ENCODE results near the gene RAD21L1. TPM values are rescaled to one million over a fixed set of nuclear protein-coding genes. Genes with fewer than 3 reads are reported as not detected.

RAD21L1 gene
- total RNA-seq, 1 experiment from 2014 or later = not detected

DNA sequence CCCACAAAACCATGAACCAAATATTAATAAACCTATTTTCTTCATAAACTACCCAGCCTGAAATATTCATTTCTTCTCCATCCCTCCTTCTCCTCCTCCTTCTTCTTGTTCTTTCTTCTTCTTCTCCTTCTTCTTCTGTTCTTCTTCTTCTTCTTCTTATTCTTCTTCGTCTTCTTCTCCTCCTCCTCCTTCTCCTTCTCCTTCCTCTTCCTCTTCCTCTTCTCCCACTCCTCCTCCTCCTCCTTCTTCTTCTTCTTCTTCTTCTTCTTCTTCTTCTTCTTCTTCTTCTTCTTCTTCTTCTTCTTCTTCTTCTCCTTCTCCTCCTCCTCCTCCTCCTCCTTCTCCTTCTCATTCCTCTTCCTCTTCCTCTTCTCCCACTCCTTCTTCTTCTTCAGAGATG is 36.0 kb upstream of the RAD21L1 start:
- Histone ChIP-seq H3K27me3 (ENCODE audit: control insufficient read depth, insufficient read depth, low read length) (peaks cover 11% of the 10 kb centered on the region), H3K36me3 (replicated peaks; ENCODE audit: control insufficient read depth, insufficient read depth, low read length) (no peaks in the 10 kb centered on the region), H3K4me3 (ENCODE audit: insufficient read depth, low read depth, low read length) (no peak overlapping the region)
- no peak for DNase-seq

DNA sequence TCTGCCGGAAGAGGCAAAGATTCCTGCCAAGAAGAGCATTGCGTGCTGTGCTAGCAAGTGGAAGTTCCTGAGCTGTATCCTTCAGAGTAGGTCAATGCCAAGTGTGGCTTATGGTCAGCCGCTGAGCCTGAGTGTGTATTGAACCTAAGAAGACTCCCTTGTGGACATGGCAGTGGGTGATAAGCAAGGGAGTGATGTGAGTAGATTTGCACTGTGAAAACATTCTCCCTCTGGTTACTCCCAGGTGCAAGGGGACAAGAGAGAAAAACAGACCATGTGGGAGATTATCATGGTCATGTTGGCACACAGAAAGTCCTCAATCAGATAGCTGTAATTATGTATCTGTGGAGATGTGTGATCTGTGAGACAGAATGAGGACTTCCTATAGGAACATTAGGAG is 35.0 kb upstream of the RAD21L1 start:
- H3K27me3 ChIP-seq (ENCODE audit: control insufficient read depth, insufficient read depth, low read length) = peaks cover 8% of the 10 kb centered on the region
- no peak for DNase-seq
- no peaks in the 10 kb centered on the region for H3K36me3 ChIP-seq (replicated peaks; ENCODE audit: control insufficient read depth, insufficient read depth, low read length)
- H3K4me3 ChIP-seq (ENCODE audit: insufficient read depth, low read depth, low read length) = no peak overlapping the region

DNA sequence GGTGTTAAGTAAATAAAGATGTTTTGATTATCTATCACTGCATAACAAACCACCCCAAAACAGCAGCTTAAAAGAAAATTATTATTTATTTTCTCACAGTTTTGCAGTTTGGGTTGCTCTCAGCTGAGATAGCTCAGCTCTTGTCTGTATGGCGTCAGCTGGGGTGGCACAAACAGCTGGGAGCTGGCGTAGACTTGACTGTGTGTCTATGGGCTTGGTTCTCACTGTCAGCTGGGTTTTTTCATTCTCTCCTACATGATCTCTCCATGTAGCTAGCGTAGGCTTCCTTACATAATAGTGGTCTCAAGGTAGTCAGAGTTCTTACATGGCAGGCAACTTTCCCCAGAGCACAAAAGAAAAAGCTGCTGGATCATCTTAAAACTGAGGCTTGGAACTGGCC is 34.5 kb upstream of the RAD21L1 start:
- Histone ChIP-seq H3K27me3 (ENCODE audit: control insufficient read depth, insufficient read depth, low read length) (peaks cover 6% of the 10 kb centered on the region), H3K36me3 (replicated peaks; ENCODE audit: control insufficient read depth, insufficient read depth, low read length) (no peaks in the 10 kb centered on the region), H3K4me3 (ENCODE audit: insufficient read depth, low read depth, low read length) (no peak overlapping the region)
- no peak for DNase-seq

DNA sequence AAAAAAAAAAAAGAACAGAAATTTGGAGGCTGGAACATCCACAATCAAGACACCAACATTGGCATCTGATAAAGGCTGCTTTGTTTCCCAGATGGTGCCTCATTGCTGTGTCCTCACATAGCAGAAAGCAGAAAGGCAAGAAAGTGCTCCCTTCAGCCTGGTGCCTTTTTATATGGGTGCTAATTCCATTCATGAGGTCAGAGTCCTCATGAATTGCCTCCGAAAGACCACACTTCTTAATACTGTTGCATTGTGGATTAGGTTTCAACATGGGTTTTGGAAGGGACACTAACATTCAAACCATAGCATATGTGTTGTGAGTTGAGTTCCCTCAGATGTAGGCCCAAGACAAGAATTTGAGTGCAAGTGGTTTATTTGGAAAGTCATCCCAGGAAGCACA is 30.6 kb upstream of the RAD21L1 start:
- Histone ChIP-seq H3K27me3 (ENCODE audit: control insufficient read depth, insufficient read depth, low read length) (0 out of 2 replicates have a peak, but pooled peaks cover under 1% of the 10 kb centered on the region), H3K36me3 (replicated peaks; ENCODE audit: control insufficient read depth, insufficient read depth, low read length) (no peaks in the 10 kb centered on the region), H3K4me3 (ENCODE audit: insufficient read depth, low read depth, low read length) (no peak overlapping the region)
- DNase-seq = no peak

DNA sequence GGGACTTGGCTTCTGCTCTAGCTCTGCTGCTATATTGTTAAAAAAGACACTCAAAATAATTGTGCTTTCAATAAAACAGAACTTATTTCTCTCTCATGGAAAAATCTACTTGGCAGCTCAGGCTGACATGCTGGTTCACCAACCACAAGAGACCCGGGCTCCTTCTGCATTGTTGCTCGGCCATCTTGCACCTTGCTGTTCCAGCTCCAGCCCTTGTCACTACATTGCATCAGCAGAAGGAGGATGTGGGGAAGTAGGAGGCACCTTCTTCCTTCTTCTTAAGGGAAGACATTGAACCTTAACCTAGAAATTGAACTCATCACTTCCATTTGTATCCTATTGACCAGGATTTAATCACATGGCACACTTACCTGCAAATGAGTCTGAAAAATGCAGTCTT is 29.2 kb upstream of the RAD21L1 start:
- H3K4me3 ChIP-seq (ENCODE audit: insufficient read depth, low read depth, low read length) = no peak overlapping the region
- H3K36me3 ChIP-seq (replicated peaks; ENCODE audit: control insufficient read depth, insufficient read depth, low read length) = no peaks in the 10 kb centered on the region
- no peak for DNase-seq
- H3K27me3 ChIP-seq (ENCODE audit: control insufficient read depth, insufficient read depth, low read length) = no peaks in the 10 kb centered on the region; the same call in 1 of the 2 replicates

DNA sequence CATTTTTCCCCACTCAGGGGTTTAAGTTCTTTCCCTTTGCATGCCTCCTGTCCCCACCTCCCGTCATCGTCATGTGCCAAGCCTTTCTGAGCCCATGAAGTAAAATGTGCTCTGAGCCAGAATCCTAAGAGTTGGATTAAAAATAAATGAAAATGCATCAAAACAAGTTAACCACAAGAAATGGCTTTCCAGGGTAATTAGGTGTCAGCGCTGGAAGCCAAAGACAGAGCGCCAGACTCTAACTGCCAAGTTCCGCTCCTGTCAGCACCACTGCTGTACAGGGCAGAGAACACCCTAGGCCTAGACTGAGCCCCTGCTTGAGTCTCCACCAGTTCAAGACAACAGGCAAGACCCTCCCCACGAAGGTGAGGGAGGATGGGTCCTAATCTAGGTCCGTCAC is 28.0 kb upstream of the RAD21L1 start:
- no peak overlapping the region for H3K4me3 ChIP-seq (ENCODE audit: insufficient read depth, low read depth, low read length)
- H3K36me3 ChIP-seq (replicated peaks; ENCODE audit: control insufficient read depth, insufficient read depth, low read length) = no peaks in the 10 kb centered on the region
- H3K27me3 ChIP-seq (ENCODE audit: control insufficient read depth, insufficient read depth, low read length) = no peaks in the 10 kb centered on the region; the same call in 1 of the 2 replicates
- no peak for DNase-seq

DNA sequence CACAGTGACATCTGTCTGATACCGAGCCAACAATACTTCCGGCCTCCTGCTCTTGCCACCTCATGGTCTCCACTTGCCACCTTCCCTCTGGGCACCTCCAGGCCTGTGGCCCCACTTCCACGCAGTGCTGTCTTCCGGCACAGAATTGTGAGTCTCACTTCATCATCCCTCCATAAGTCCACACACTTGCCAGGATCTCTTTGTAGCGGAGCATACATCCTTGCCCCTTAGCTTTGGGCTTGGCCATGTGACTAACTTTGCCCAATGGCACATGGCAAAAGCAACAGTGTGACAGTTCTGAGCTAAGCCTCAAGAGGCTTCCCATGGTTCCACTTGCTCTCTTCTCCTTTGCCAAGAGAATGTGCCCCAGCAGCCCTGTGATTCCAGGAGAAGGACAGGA is 27.1 kb upstream of the RAD21L1 start:
- H3K27me3 ChIP-seq (ENCODE audit: control insufficient read depth, insufficient read depth, low read length) = no peaks in the 10 kb centered on the region; the same call in 1 of the 2 replicates
- DNase-seq = no peak
- H3K4me3 ChIP-seq (ENCODE audit: insufficient read depth, low read depth, low read length) = no peak overlapping the region
- H3K36me3 ChIP-seq (replicated peaks; ENCODE audit: control insufficient read depth, insufficient read depth, low read length) = no peaks in the 10 kb centered on the region

DNA sequence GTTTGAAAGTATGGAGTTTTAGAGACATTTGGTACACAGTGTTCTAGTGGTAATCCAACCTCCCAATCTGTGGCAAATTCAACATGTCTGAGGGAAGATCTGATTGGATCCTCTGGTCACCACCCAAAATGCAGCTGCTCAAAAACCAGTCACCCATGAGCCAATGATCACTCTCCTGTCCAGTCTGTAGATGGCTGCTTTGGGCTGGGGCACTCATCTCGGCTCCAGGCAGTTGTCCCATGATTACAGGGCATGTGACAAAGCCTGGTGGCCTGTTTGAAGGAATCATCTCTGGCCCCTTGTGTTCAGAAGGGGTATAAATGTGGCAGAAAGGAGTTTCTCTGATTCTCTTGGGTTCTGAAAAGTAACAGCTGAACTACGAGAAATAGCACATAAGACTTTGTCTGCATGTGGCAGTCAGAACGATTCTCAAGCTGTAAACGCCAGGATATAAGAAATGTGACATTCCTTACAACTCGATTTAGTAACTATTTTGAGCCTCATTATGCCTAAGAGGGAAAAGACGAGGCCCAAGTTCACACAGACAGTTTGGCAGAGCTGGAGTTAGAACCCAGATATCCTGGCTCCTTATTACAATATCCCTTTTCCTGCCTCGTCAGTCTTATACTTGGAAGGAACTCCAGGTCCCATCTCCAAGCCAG is 26.5 kb upstream of the RAD21L1 start:
- Histone ChIP-seq H3K27me3 (ENCODE audit: control insufficient read depth, insufficient read depth, low read length) (no peaks in the 10 kb centered on the region; the same call in 1 of the 2 replicates), H3K4me3 (ENCODE audit: insufficient read depth, low read depth, low read length) (no peak overlapping the region), H3K36me3 (replicated peaks; ENCODE audit: control insufficient read depth, insufficient read depth, low read length) (no peaks in the 10 kb centered on the region)
- no peak for DNase-seq

DNA sequence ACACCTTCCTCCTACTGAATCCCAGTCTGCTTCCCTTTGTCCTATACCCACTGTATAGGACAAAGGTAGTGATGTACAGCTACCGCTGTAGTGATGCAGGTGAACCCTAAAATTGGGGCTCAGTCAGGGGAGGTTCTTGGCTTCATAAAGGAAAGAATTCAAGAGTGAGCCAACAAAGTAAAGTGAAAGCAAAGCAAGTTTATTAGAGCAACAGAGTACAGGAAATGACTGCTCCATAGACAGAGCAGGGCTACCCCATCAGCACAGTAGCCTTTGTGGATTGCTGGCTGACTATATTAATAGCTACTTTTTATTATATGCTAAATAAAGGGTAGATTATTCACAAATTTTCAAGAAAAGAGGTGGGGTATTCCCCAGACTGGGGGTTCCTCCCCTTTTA is 25.9 kb upstream of the RAD21L1 start:
- Histone ChIP-seq H3K4me3 (ENCODE audit: insufficient read depth, low read depth, low read length) (no peak overlapping the region), H3K27me3 (ENCODE audit: control insufficient read depth, insufficient read depth, low read length) (no peaks in the 10 kb centered on the region; the same call in 1 of the 2 replicates), H3K36me3 (replicated peaks; ENCODE audit: control insufficient read depth, insufficient read depth, low read length) (no peaks in the 10 kb centered on the region)
- DNase-seq = no peak

DNA sequence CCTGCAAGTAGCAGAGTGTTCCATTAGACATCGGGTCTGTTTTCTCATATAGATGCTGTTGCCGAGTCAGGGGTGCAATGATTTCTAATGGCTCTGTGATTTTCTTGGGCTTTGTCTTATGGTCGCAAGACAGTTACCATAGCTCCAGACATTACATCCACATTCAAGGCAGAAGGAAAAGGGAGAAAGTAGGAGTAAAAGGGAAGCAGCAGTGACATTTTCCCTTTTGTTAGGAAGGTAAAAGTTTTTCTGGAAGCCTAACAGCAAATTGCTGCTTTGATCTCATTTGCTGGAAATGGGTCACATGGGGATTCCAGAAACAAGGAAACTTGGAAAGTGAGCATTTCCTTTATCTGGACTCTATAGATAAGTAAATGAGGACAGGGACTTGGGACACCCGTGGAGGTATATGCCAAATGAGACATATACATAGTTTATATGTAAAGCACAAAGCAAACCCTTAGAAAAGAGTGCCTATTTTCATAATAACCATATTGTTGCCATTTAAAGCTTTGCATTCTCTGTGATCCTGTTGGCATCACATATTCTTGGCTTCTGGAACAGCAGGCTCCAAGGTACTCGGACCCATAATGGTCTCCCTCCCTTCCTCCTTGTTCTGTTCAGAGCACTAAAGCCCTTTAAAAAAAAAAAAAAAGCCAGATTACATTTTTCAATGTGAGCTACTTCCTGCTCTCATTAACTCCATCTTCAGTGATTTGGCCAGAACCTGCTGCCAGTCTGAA is 22.9 kb upstream of the RAD21L1 start, which contains the start of gene C20orf202:
TSS of gene C20orf202 (plus strand) at position 693 of the 743 bp plus-strand sequence. CDS start 132 bp downstream, outside the sequence.
- DNase-seq = no peak
- Histone ChIP-seq H3K4me3 (ENCODE audit: insufficient read depth, low read depth, low read length) (no peak within 1 kb of the TSS), H3K27me3 (ENCODE audit: control insufficient read depth, insufficient read depth, low read length) (no peaks in the 10 kb centered on the region; the same call in 1 of the 2 replicates), H3K36me3 (replicated peaks; ENCODE audit: control insufficient read depth, insufficient read depth, low read length) (no peaks in the 10 kb centered on the region)

DNA sequence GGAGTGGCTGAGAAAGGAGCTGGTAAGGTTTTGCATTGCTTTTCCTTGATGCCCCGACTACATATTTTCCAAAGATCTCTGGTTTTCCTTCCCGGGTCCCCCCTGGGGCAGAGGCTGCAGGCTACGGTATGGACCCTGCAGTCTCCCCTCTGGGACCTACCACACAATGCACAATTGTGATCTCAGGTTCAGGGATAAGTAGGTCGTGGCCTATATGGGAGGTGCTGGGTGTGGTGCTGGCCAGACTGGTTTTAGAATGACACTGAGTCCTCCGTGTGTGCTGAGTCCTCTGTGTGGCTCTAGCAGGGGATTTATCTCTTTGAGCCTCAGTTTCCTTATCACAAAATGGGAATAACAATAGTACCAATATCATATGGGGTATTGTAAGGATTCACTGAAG is 22.2 kb upstream of the RAD21L1 start:
- Histone ChIP-seq H3K27me3 (ENCODE audit: control insufficient read depth, insufficient read depth, low read length) (peaks cover 2% of the 10 kb centered on the region), H3K36me3 (replicated peaks; ENCODE audit: control insufficient read depth, insufficient read depth, low read length) (no peaks in the 10 kb centered on the region), H3K4me3 (ENCODE audit: insufficient read depth, low read depth, low read length) (no peak overlapping the region)
- DNase-seq = no peak

DNA sequence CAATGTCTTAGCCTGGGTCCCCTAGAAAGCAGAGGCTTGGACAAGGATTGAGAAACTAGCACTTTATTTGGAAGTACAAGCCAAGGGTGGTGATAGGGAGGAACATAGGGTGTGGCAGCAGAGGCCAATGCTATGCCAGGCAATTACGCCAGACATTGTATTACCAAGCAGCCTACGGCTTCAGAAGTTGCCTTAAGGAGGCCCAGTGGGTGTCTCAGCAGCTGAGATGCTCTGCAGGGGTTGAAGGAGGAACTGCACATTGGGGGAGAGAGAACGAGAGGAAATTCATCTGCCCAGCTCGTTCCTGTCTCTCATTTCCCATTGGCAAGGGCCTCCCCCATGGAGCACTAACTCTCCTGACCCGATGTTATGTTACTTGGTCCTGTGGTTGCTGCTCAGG is 21.7 kb upstream of the RAD21L1 start:
- Histone ChIP-seq H3K4me3 (ENCODE audit: insufficient read depth, low read depth, low read length) (no peak overlapping the region), H3K27me3 (ENCODE audit: control insufficient read depth, insufficient read depth, low read length) (peaks cover 3% of the 10 kb centered on the region), H3K36me3 (replicated peaks; ENCODE audit: control insufficient read depth, insufficient read depth, low read length) (no peaks in the 10 kb centered on the region)
- no peak for DNase-seq

DNA sequence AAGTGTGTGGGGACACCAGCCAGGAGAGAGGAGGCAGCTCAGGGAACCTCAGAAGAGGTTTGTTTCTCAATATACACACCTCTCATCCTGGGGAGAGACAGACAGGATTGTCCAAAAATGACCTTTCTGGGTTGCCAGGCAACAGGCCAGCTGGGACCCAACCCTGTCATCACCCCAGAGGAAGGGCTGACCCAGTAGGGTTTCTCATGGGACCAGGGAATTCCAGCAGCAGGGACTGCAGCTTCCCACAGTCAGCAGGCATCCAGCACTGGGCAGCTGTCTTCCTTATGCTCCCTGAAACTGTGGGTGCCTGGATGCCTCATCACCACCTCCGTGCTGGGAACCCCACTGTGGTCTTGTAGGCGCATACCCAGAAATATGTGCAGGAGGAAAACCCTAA is 21.3 kb upstream of the RAD21L1 start:
- Histone ChIP-seq H3K4me3 (ENCODE audit: insufficient read depth, low read depth, low read length) (no peak overlapping the region), H3K27me3 (ENCODE audit: control insufficient read depth, insufficient read depth, low read length) (peaks cover 3% of the 10 kb centered on the region), H3K36me3 (replicated peaks; ENCODE audit: control insufficient read depth, insufficient read depth, low read length) (no peaks in the 10 kb centered on the region)
- no peak for DNase-seq

DNA sequence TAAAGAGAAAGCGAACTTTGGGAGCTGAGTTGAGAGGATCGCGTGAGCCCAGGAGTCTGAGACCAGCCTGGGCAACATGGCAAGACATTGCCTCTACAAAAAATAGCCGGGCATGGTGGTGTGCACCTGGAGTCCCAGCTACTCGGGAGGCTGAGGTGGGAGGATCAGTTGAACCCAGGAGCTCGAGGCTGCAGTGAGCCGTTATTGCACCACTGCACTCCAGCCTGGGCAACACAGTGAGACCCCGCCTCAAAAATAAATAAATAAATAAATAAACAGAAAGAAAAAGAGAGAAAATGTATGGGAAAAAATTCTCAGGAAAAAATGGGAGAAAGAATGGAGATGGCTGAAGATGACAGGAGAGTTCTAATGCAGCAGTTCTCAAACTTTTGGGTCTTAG is 20.0 kb upstream of the RAD21L1 start:
- H3K4me3 ChIP-seq (ENCODE audit: insufficient read depth, low read depth, low read length) = no peak overlapping the region
- DNase-seq = no peak
- peaks cover 3% of the 10 kb centered on the region for H3K27me3 ChIP-seq (ENCODE audit: control insufficient read depth, insufficient read depth, low read length)
- no peaks in the 10 kb centered on the region for H3K36me3 ChIP-seq (replicated peaks; ENCODE audit: control insufficient read depth, insufficient read depth, low read length)

Data from H7 (cell line).